ENCODE data around the gene CYBB.

- TF ChIP-seq, protein P1, sequence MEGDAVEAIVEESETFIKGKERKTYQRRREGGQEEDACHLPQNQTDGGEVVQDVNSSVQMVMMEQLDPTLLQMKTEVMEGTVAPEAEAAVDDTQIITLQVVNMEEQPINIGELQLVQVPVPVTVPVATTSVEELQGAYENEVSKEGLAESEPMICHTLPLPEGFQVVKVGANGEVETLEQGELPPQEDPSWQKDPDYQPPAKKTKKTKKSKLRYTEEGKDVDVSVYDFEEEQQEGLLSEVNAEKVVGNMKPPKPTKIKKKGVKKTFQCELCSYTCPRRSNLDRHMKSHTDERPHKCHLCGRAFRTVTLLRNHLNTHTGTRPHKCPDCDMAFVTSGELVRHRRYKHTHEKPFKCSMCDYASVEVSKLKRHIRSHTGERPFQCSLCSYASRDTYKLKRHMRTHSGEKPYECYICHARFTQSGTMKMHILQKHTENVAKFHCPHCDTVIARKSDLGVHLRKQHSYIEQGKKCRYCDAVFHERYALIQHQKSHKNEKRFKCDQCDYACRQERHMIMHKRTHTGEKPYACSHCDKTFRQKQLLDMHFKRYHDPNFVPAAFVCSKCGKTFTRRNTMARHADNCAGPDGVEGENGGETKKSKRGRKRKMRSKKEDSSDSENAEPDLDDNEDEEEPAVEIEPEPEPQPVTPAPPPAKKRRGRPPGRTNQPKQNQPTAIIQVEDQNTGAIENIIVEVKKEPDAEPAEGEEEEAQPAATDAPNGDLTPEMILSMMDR (IDR thresholded peaks at IDR 0.05): no peak
- no peak for TF ChIP-seq ZFX (IDR thresholded peaks at IDR 0.05; ENCODE audit: borderline replicate concordance)
Measured at GRCh38 chrX:37755025-37755424, 24.8 kb upstream of the CYBB start.
